ENCODE data around the gene FAM53A.
A peak's percentile ranks its signal among the peaks of the same experiment; 100 is the strongest.
"Not testable (repeated sequence)": the region's sequence is repeated elsewhere in the genome, so short reads cannot be mapped to it uniquely, and the experiment has no call there.

The FAM53A gene

DNA sequence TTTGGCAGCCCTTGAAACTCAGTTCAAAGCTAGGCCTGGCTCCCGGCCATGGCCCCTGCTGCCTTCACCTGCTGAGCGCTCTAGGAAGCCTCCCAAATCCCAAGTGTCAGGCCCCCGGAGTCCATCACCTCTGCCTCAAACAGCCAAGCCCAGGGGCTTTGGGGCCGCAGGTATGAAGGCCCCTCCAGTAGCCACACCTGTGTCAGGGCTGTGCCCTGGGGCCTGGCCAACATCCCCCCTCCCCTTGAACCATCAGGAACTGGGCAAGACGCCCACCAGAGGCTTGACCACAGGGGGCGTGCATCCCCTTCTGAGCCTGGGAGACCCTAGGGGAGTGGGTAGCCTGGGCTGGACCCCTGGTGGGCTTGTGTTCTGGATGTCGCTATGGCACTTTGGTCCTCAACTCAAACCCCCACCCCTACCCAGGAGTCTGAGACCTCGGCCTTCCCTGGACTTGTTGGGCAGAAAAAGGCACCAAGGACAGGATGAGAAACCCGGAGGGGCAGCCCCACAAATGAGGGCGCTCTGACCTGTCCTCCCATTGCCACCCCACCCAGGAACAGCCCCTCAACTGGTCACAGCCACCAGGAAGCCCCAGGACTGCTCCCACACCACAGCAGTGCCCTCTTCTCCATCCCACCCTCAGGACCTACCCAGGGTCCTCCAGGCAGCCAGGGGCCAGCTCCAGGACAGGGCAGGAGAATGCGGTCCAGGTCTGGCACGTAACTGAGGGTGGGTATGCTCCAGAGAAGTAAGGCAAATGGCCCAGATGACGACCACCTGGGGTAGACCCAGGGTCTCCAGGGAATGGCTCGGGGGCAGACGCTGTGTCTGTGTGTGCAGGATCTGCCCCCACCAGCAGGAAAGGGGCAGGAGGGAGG is 32.2 kb upstream of the FAM53A start:
- DNase-seq, result no peak

DNA sequence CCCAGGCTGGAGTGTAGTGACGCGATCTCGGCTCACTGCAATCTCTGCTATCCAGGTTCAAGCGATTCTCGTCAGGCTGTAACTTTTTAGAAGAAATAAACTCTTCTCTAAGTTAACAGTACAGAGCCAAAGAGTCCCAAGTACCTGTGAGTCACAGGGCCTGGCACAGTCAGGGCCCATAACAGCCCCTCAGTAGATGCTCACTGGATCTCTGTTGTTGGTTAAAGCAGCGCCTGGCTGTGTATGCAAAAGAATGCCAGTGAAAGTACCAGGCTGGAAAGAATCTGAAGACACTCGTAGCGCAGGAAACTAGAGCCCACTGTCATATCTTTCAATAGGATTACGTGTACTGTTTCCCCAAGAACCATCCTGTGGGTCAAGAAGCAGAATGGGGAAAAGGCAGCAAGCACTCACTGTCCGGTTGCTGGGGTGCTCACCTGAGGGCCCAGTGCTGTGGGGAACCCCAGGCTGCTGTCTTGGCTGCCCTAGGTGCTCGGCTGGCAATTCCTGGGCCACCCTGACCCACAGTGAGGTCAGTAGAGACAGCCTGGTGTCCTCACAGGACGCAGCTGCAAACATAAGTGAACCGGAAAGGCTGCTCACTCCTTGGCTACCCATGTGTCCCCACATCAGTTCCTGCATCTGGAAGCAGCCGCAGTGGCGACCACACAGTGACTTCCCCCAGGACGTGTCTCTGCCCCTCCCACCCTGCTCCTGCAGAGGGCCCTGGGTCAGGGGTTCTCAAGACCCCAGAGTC is 31.1 kb upstream of the FAM53A start:
- DNase-seq, result no peak

DNA sequence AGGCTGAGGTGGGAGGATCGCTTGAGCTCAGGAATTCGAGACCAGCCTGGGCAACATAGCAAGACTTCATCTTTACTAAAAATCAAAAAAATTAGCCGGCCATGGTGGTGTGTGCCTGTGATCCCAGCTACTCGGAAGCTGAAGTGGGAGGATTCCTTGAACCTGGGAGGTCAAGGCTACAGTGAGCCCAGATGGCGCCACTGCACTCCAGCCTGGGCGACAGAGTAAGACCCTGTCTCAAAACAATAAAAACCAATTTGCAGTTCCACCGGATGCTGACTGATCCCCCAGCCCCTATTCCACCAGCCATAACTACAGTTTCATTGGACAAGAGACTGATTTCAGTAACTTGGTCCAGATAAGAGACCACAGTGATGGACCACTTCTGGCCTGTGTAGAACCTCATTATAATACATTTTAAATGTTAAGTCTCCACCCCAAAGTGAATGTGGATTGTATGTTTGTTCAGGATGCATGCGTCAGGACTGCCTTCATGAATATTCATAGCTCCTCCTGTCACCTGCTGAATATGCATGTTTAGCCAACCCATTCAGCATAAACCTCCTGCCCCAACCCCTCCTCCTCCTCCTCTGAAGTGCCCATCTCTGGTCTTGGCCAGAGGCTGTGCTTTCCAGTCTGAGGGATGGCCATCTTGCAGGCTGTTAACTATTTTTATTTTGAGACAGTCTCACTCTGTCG is 30.3 kb upstream of the FAM53A start:
- DNase-seq, result no peak

DNA sequence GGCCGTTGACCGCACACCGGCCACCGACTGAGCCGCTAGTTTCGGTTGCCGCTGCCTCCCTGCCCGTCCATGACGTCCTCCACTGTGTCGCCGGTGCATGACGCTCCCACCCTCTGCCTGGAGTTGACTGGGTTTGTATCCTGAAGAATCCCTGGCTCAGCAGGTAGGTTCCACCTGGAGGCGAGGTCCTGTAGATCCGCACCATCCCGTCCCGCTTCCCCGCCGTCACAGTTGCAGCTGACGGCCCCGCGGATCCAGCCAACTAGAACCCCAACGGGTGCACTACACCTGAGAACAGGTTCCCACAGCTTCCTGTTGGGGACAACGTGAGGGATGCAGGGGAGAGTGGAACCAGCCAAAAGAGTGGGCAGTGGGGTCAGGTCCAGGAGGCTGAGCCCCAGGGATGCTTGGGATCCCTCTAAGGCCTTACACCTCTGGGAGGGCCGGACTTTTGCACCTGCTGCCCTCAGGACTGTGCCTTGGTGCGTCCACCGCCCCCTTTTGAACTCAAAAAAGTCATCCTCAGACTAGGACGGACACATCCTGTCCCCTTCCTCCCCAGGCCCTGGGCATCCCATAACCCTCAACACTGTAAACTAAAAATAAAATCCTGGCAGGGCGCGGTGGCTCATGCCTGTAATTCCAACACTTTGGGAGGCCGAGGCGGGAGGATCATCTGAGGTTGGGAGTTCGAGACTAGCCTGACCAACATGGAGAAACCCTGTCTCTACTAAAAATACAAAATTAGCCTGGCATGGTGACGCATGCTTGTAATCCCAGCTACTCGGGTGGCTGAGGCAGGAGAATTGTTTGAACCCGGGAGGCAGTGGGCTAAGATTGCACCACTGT is 29.1 kb upstream of the FAM53A start:
- DNase-seq, result no peak

DNA sequence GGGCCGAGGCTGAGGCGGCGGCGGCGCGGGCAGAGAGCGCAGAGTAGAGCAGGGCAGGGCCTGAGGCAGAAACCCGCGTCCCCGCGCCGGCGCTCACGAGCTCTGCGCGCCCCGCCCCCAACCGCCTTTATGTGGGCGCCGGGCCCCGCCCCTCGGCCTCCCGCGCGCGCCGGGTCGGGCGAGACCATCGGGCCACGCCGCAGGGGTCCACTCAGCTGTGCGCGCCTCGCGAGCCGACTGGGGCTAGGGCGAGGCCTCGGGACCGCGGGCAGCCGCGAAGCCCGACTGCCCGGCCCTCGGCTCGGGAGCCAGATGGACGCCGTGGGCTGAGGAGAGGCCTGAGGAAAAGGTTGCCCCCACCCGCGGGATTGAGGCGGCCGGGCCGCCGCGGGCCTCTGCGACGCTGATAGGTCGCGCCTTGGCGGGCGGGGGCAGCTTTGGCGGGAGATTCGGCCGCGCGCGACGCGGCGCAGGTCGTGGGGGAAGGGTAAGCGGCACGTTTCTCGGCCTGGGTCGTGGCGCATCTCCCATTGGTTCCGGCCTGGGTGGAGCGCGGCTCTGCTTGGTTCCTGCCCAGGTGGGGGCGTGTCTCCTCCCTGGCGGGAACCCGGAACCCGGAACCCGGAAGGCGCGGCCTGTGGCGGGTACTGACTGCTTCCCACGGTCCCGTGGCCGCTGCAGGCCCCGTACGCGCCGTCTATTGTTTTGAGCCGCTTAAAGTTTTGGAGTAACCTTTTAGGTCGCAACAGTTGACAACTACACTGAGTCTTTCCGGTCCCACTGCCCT is 28.3 kb upstream of the FAM53A start, which contains the start of gene SLBP:
SLBP (minus strand) TSS at position 104 of the 787 bp plus-strand sequence. CDS start 131 bp downstream, outside the sequence.
- DNase-seq, result peak; percentile 89 to 92

DNA sequence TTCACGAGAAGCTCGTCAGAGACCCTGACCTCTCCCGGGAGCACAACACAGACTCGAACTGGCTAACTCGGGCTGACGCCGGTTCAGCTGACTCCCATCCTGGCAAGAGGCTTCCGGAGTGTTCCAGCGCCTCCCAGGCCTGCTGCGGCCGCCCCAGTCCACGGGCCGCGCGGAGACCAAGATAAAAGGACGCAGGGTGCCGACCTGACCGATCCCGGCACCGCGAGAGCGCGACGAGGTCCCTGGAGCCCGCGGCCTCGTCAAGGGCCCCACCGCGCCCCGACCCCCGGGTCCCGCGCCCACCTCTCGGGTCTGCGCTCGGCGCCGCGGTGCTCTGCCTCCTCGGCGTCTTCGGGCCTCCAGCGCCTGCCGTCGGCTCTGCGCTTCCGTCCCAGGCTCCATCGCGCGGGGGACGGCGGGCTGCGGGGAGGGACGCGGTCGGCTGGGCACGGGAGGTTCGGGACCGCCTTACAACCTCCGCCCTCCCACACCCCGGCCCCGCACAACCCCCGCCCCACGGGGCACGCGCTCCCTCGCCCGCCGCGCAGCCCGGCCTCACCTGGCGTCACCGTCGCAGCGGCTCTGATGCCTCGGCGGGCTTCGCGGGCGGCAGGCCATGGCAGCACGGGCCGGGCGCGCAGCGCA is 27.6 kb upstream of the FAM53A start:
- DNase-seq, result peak in 1 of 2 experiments; percentile 27

DNA sequence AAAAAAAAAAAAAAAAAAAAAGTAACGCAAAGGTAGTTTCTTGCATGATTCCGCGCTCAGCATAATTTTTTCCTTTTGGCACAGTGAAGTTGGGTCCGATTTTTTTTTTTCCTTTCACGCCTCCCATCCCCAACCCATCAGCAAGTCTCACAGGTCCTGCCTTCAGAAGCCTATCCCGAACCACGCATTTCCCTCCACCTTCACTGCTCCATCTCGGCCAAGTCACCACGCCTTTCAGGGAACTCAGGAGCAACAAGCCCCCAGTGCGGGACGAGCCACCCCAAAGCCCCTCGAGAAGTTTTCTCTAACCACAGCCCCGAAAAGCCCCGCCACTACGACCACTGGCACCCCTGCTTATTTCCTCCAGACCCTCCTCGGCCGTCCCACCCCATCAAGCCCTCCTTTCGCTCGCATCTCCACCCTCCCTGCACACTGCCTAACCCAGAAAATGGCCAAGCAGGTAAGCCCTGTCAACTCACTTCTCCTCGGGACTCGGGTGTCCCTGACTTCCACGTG is 27.0 kb upstream of the FAM53A start:
- DNase-seq, result no peak

DNA sequence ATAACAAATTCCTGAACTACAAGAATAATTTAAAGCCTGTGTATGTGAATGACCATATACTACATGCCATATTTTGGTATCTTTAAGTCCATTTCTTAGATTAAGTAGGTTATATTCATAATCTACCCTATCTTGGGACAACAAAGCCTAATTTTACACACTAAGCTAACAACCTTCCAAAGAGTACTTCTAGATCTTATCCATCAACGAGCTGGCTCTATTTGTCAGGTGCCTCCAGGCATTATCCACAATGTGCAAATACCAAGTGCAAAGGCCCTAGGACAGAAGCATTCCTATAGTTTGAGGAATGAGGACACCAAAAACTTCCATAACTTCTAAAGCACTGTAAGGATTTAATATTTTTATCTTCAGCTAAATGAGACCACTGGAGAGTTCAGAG is 24.5 kb upstream of the FAM53A start:
- no peak for DNase-seq

DNA sequence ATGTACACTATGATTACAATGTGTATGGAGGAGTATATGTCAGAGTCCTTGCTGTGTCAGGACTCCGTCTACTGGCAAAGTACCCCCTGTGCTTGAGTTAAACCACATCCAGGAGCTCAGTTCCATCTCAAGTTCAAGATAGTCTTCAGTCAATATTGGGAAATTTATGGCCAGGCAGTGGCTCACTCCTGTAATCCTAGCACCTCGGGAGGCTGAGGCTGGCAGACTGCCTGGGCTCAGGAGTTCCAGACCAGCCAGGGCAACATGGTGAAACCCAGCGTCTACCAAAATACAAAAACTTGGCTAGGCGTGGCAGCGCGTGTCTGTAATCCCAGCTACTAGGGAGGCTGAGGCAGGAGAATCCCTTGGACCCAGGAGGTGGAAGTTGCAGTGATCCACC is 22.2 kb upstream of the FAM53A start:
- no peak for DNase-seq

DNA sequence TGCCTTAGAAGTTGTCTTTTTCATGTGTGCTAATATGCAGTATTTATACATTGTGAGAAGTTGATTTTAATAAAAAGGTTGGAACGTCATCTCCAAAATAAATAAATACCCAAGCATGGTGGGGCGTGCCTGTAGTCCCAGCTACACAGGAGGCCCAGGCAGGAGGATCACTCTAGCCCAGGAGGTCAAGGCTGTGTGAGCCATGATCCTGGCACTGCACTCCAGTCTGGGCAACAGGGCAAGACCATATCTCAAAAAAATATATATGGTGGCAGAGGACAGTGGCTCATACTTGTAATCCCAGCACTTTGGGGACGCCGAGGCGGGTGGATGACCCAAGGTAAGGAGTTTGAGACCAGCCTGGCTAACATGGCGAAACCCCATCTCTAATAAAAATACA is 21.6 kb upstream of the FAM53A start:
- DNase-seq, result no peak

DNA sequence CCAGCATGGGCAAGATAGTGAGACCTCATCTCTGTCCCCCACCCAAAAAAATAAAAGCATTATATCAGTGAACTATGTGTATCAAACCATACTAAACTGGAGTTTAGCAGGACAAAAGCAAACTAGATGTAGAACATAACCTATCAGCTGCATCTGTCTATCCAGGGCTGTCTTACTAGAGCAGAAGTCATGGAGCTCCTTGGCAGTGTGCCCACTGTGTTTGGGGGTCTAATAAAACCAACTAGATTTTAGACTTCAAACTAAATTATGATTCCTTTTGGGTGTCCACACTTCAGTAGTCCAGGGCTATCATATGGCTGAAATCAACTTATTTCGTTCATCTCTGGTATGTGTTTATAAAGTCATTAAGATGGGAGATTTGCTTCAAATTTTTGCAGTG is 19.8 kb upstream of the FAM53A start:
- DNase-seq, result no peak

DNA sequence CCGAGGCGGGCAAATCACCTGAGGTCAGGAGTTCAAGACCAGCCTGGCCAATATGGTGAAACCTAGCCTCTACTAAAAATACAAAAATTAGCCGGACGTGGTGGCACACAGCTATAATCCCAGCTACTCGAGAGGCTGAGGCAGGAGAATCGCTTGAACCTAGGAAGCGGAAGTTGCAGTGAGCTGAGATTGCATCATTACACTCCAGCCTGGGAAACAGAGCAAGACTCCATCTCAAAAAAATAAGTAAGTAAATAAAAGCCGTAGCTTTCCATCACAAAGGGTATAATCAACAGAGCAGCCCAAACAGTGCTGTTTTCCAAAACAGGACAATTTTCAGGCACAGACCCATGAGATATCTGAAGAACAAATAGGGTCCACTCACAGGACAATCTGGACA is 17.6 kb upstream of the FAM53A start:
- DNase-seq, result not testable (repeated sequence)

DNA sequence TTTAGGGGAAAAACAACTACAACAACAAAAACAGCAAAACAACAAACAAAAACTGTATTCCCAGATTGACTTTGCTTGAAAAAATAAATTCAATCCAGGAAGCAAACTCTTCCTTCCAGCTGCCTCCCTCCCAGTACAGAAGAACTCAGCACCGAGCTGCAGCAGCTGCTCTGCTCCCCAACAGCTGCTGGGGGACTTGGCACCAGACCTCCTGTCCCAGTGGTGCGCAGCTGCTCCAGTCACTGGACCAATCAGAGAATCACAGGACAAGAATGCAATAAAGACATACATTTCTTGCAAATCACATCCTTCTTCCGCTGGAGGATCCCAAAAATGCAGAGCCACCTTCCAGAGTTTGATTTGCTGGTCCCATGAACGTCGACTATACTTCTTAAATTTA is 11.8 kb upstream of the FAM53A start:
- no peak for DNase-seq

DNA sequence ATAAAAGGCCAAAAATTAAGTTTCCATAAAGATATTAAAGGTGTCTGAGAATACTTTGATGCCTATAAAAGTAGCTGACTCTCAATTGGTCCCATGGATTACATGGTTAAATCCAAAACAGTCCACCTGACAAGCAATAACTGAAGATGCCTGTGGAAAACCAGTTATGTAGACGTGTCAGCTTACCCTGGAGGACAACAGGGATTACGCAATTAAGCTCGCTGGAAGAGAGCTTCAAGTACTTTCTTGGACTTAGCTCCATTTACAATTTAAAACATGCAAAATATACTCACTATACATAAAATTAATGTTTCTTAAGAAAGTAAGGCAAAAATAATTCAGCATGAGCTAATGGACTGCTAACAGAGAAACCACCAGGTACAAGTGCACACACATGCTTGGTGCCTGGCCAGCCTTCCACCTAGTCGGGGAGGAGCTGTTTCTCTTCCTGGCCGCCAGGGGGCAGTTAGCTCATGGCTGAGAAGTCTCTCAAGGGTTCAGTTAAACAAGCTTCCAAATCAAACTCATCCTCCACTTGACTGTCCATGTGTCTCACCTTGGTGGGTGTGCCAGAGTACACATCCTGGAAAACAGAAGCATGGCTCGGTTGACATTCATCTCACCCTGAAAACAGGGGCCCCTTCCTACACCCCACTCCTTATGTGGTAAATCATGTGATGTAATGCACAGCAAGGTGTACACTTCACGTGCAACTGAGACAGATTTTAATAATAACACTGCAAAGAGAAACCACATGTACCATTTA is 9.2 kb upstream of the FAM53A start:
- peak; percentile 34 to 74 for DNase-seq

DNA sequence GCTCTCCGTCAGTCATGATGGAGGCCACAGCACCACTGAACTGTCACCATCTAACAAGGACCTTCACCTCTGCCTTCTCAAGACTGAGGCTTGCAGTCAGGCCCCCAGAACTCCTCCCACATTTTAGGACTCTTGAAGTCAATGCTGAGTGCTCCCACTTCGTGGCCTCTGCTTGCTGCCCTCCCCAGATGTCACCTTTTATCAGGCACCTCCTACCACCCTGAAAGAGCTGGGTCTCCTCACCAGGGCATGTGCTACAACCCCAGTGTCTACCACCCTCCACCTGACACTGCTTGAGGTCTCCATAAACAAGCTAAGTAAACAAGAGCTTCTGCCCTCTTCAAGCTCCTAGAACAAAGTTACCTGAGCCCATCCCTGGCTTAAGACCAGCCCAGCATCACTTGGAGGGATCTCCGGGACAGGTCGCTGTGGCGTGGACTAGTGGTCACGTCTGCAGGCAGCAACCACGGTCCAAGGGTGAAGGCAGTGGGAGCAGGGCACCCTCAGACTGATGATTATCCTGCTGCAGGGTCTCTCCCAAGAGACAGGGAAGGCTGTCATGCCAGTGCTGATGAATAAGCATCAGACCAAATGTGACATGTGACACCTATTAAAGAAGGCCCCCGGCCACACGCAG is 7.7 kb upstream of the FAM53A start:
- no peak for DNase-seq

DNA sequence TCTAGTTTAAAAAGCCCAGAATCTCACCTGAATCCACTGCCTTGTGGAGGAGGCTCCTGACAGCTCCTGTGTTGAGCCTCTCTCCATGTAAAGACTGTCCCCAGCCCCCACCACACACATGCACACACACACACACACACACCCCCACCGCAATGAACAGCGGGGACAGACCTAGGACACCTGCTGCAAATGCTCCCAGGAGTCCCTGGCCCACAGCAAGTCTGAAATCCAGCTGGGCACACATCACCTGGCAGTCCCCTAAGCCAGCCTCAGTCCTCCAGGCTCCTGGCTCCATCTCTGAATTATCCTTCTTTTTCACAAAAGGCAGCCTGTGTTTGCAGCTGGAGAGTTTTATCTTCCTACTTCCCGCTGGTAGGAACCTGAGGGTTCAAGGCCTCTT is 6.6 kb upstream of the FAM53A start:
- no peak for DNase-seq

DNA sequence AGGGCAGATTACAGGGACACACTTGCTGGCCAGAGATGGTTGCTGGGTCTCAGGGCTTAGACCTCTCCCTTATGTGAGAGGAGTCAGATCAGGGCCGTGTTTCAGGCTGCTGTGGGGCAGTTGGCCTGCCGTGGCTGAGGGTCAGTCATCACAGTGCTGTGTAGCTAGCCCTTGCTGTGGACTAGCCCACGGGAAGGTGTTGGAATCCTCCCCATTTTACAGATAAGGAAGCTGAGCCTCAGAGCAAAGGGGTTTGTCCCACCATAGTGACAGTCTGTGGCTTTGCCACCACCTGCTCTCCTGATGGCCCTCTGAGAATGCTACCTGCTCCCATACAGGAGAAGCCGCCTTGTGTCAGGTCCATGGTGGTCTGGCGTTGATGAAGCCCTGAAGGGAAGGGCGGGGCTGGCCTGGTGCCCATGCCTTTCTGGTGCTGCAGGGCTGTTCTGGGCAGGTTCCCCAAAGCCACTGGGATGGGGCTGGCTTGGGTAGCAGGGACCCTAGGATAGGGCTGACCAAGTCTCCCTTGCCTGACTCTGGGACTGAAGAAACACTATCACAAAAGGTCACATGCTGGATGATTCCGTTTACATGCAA is 2.4 kb upstream of the FAM53A start:
- DNase-seq, result no peak

DNA sequence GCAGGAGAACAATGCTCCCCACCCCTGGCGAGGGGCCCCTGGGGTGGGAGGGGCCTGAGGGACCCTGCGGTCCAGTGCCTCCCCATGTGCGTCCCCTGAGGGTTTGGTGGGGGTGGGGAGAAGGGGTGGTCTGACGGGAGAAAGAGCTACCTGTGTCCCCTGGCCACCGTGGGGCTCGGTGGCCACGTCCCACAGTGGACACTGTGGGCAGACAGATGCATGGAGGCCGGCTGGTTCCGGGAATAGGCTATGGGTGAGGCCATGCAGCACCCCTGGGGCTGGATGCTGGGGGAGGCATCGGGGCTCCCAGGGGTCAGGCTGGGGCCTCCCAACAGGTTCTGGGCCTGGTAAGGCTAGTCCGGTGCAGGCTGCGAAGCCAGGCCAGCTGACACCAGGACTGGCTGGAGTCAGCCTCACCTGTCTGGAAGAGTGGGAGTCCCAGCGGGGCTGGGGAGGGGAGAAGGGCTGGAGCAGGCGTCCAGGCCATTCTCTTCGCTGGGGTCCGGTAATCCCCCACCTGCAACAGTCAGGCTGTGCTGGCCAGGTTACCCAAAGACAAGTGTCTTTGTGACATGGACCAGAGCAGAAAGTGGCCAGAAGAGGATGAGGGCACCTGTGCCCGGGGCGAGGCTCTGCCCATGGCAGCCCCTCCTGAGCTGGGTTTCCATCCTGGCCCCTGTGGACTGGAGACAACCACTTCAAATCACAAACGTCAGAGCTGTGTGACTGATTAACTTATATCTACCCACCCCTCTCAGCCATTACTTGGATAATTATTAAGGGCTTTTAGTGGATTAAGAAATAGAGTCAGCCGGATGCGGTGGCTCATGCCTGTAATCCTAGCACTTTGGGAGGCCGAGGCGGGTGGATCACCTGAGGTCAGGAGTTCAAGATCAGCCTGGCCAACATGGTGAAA is 1.4 kb upstream of the FAM53A start:
- DNase-seq, result no peak
